HG02970 (cell line): ENCODE measurements around the gene OXTR.

Source experiments
- ATAC-seq: cut with Tn5 transposase; IDR thresholded peaks from one replicate; pipeline ENCODE4 v1.9.1; 2021; ENCODE audit warnings: mild to moderate bottlenecking, moderate library complexity, moderate number of reproducible peaks; ENCODE audit not compliant: unreplicated experiment, low FRiP score

Gene OXTR

GRCh38 chr3:8769088-8769822 is at the start of gene OXTR:
Gene OXTR (minus strand): TSS chr3:8769613. CDS start chr3:8768187, 1,426 bp downstream.
- ATAC-seq, result peak; percentile 64

GRCh38 chr3:8817486-8817885 is 48.1 kb upstream of the OXTR start:
- ATAC-seq, result no peak

DNA sequence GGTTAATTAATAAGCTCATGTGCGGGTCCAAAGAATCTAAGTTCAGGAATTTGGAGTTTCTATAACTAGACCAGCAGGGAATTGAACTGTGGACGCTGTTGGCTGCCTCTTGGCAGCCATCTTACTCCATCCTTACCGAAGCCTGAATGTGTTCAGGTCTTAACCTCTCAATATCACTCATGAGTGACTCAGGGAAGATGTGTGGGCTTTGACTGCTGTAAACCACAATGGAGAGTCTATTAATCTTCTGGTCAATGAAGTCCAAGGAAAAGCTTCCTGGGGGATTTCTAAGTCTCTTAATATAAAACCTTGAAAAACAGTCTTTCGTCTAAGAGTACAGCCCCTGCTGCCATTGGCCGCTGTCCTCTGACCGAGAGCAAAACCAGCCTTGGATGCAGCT is 46.7 kb upstream of the OXTR start:
- no peak for ATAC-seq

GRCh38 chr3:8813411-8813810 is 44.0 kb upstream of the OXTR start:
- no peak for ATAC-seq

- no peak for ATAC-seq
These were observed 41.1 kb upstream of the OXTR start for GRCh38 chr3:8810561-8810960.

- no peak for ATAC-seq
These were observed 36.4 kb upstream of the OXTR start for GRCh38 chr3:8805774-8806173.

- ATAC-seq, result no peak
These were observed 32.8 kb upstream of the OXTR start for GRCh38 chr3:8802256-8802655.

GRCh38 chr3:8800016-8800415 is 30.6 kb upstream of the OXTR start:
- ATAC-seq, result no peak

DNA sequence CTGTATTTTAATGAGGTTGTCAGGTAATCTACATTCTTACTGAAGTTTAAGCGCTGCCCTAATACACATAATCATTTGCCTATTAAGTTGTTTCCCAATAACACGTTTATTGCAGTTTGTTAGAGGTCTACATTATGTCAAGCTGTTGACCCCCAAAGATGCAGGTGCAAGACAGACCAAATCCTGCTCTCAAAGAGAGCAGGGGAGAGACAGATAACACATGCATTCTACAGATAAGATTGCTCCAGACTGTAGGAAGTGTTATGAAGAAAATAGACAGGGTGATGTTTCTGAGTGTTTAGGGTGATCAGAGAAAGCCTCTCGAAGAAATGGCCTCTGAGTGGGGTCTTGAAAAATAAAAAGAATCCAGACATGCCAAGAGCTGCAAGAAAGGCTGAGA is 24.8 kb upstream of the OXTR start:
- ATAC-seq, result no peak

DNA sequence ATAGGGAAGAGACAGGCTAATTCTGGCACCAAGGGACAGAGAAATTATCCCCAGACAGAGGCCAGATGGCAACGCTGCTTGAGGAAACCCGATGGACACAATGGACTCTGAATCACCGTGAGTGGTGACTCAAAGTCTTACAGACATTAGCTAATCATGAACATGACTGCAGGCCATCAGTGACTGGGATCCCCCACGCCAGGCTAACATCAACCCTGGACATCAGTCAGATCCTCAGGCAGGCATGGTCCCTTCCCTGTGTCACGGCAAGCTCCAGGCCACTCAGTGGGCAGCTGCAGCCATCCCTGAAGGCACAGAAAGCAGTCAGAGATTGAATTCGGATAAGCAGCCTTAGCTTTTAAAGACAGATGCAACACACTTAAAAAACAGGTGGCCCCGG is 23.8 kb upstream of the OXTR start:
- no peak for ATAC-seq

- no peak for ATAC-seq
These were observed 21.1 kb upstream of the OXTR start for GRCh38 chr3:8790529-8790928.

DNA sequence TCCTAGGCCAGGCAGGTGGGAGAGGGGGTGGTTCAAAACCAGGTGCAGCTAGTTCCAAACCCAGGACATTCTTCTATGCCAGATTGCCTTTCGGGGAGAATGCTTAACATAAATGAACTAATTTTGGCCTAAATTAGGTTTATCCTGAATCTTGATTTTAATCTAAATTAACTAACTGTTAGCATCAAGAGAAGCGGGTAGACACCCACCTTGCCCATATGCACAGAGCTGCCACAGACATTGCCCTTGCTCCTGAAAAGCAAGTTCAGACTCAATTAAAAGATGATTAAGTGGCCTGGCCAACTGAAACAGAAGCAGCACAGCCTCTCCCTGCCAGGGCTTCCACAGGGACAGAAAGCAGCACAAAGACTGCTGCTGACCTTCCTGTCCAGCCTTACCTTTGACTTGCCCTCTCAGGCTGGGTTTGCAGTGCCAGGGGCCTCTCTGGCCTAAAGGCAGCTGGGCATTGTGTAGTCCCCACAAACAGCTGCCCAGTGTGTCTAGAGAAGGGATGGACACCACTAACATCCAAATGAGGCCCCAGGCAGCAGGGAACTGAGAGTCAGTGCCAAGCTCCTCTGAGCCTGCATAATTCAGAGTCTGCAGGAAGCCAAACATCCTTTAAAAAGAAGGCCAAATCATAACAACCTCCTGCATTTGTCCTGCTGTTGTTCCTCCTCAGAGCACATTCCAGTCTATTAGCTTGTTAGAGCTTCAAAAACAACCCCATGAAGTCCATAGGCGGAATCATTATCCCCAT is 15.4 kb upstream of the OXTR start:
- ATAC-seq, result no peak

- ATAC-seq, result no peak
These were observed 10.9 kb upstream of the OXTR start for GRCh38 chr3:8780279-8780678.

DNA sequence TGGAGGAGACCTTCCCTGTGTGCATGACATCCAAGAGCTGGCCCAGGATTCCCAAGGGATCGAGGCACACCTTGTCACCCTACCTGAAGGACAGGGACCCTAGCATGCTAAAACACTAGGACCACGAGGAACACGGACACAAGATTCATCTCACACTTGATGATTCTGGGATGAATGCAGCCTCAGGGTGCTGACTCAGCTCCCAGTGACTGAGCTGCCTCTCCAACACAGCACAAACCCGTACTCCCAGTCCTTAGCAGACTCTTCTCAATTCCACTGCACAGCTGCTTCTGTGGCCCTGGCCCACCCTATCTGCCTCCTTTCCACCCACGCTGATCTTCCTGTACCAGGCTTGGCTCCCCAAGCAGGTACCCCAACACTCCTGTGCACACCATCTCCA is 9.1 kb upstream of the OXTR start:
- ATAC-seq, result no peak

DNA sequence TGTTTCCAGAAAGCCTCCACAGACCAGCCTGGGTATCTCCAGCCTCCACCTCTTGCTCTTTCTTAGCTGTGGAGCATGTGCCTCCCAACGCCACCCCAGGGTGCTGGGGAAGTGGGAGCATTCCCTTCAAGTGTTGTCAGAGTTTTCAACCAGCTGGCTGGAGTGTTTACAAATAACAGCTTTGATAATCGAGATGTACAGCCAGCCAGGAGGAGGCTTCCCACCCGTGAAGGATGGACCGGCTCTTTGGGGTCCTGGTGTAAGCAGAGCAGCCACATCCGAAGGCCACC is 8.5 kb upstream of the OXTR start:
- no peak for ATAC-seq

DNA sequence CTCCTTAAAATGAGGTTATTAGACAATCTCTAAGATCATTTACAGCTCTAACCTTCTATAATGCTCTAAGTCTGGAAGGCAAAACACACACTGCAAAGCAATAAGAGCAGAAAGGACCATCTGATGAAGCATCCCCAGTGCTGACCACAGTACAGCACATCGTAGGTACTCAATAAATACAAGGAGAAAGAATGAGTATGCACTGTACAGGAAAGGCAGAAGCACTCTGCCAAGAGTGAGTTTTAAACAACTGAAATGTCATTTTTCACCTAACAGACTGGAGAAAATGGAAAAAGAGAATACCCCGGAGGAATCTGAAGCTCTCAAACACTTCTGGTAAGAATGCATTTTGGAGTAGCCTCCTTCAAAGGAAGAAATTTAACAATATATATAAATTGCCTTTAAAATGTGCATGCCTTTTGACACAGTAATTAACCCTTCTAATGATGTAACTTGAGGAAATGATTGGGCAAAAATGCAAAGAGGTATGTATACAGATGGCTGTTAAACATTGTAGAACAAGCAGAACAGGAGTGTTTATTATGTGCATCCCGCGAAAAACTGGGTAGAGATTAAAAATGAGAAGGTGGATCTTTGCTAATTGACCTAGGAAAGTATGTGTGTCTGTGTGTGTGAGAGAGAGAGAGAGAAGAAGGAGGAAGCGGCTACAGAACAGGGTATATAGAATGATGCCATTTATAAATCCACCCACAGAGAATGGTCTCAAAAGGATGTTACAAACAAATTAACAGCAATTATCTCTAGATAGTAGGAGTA is 8.0 kb upstream of the OXTR start:
- no peak for ATAC-seq

DNA sequence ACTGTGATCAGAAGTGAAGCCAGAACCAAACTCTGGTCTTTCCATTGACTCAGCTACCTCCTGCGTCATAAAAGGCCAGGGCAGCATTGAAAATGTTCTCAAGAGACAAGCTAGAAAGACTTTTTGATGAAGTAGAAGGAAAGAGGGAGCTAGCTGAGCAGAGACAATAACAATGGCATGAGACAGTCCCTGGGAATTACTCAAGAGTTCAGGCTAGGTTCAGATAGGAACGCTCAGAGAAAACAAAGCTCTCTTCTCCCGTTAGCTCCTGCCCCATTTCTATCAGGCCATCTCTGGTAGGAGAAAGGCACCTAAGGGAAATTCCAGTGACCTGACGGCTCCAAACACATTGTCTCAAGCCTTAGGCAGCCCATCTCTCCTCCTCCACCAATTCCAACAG is 7.0 kb upstream of the OXTR start:
- ATAC-seq, result no peak

GRCh38 chr3:8775602-8776001 is 6.2 kb upstream of the OXTR start:
- ATAC-seq, result no peak

GRCh38 chr3:8775181-8775580 is 5.8 kb upstream of the OXTR start:
- ATAC-seq, result no peak

GRCh38 chr3:8773941-8774542 is 4.6 kb upstream of the OXTR start:
- no peak for ATAC-seq
